HG03571 (cell line): ENCODE data around the gene CWF19L2.
"Not testable (repeated sequence)": the region's sequence is repeated elsewhere in the genome, so short reads cannot be mapped to it uniquely, and the experiment has no call there.

ENCODE experiments used
- ATAC-seq: cut with Tn5 transposase; IDR thresholded peaks from one replicate; pipeline ENCODE4 v1.9.1; 2021; ENCODE audit not compliant: unreplicated experiment

CWF19L2 gene

DNA sequence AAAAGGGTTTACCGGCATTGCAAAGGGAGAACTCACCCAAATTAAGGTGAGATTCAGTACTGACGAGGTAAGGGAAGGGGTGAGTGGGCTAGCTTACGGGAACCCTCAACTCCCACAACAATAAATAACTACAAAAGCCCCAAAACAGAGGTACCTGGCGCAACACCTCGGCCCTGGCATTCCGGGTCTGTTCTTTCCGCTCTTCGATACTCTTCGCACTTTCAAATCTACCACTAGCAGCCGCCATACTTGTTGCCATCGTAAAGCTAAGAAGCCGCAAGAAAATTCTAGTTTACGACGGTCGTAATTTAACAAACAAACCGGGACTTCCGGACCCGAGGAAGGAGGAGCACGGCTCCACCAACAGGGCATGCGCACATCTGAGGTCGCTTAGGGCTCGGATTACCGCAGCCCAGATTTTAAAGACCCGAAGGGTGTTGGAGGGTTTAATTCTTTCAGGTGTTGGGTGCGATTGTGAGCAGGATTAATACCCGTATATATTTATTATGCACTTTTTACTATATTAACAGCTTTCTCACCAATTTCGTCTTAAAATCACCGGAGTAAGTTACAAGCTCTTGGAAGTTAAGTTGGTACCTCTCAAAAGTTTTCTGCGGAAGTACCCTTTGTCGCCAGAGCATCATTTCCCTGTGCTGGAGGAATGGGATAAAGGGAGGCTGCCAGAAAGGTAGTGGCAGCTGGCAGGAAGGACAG is at the start of gene CWF19L2:
Gene CWF19L2 (minus strand): TSS at position 268 of the 714 bp plus-strand sequence. CDS start 9 bp downstream, at position 259.
- ATAC-seq, result peak; percentile 97

DNA sequence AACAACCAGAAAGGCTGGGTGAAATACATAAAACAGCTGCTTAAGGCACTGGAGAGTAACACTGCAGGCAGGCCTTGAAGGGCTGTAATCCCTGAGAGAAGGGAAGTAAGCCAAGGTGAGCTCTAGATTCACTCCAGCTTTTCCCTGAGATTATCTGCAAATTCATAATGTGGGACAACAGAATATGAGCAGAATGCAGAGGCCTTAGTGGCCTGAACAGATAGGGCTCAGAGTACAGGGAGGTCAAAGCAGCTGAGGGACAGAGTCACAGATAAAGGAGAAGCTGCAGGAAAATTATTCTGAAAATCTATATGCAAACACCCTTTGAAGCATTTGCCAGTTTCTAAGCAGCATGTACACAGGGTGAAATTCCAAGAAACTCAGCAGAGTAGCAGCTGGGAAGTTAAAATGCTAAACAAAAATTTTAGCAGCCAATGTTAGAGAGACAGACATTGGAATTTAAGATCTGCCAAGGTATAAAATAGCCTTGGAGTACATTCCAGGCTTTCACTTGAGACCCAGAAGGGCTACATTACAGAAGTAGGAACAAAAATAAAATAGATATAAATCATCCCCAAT is 48.1 kb upstream of the CWF19L2 start:
- ATAC-seq, result no peak

- ATAC-seq, result no peak
Measured at GRCh38 chr11:107504981-107505380, 47.4 kb upstream of the CWF19L2 start.

DNA sequence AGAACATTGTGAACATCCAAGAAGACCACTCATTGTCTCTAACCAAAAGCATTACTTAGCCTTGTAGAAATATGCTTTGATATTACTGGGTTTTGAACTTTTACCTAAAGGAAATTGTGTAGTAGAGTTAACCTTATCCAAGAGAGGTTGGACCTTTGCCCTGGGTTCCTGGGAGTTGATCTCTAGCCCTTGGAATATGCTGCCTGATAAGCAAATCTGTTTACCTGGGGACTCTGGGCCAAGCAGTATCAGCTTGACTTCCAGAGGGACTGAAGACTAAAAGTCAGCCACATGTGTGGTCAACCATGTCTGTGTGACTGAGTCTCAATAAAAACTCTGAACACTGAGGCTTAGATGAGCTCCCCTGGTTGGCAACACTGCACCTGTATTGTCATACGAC is 44.1 kb upstream of the CWF19L2 start:
- no peak for ATAC-seq

GRCh38 chr11:107497371-107497770 is 39.7 kb upstream of the CWF19L2 start:
- not testable (repeated sequence) for ATAC-seq

GRCh38 chr11:107496011-107496410 is 38.4 kb upstream of the CWF19L2 start:
- no peak for ATAC-seq

DNA sequence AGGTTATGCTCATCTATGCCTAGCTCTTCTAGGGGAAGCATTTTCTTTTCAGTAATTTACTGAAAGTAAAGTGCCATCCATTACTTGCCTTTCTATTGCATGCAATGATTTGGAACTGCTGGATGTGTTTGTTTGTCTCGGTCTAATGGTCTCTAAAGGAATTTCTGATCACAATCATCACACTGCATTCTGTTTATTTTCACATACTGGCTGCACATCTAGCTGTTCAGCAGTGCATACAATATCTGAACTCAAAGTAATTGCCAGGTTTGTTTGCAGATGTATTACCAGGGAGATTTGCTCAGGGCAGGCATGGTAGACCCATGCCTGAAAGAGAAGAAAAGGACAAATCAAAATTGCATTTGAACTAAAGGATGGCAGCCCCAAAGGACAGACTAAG is 36.4 kb upstream of the CWF19L2 start:
- ATAC-seq, result no peak

GRCh38 chr11:107493117-107493516 is 35.5 kb upstream of the CWF19L2 start:
- no peak for ATAC-seq

GRCh38 chr11:107490836-107491235 is 33.2 kb upstream of the CWF19L2 start:
- ATAC-seq, result no peak

- ATAC-seq, result no peak
Measured at GRCh38 chr11:107482234-107482633, 24.6 kb upstream of the CWF19L2 start.

DNA sequence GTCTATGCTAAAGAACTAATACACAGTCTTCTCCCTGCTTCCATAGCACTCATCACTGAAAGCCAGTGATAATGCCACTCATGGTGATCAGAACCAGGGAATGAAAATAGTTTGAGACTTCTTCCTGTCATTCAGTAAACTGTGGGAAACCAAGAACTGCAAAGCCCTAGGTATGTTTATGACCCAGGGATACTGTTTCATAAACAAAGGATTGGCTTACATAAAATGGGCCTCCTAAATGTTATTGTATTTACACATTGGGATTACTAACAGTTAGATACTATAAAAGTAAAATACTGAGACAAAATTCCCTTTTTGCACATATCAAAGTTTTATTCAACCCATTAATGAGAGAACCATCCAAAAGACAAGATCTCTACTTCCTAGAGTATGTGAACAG is 21.3 kb upstream of the CWF19L2 start:
- no peak for ATAC-seq

GRCh38 chr11:107477820-107478219 is 20.2 kb upstream of the CWF19L2 start:
- no peak for ATAC-seq

DNA sequence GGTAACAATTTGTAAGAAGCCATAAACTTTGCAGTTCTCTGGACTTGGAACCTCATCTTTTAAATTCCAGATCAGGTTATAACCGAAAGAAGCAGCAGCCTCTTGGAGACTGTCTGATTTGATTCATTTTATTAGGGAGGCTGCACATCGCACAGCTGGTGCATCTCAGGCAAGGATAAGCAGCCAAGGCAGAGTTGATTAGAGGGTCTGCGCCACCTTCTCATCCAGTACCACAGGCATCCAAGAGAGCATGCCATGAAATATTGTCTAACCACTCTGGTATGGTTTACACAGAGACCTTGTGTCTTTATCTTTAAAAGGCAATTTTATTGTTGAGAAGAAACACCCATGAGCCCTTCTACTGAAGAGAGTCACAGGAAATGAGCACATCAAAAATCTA is 16.2 kb upstream of the CWF19L2 start:
- ATAC-seq, result no peak

DNA sequence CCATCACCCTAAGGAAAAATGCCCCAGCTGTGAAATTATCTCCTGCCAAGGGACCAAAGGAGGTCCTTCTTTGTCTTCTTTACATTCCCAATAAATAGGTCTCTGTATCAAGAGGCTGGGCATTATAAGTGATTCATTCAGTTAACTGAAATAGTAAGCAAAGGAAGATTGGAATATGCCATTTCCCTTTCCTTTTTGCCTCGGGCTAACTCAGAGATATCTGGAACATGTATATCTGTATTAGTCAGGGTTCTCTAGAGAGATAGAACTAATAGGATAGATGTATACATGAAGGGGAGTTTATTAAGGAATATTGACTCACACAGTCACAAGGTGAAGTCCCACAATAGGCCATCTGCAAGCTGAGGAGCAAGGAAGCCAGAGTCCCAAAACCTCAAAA is 15.3 kb upstream of the CWF19L2 start:
- ATAC-seq, result no peak

DNA sequence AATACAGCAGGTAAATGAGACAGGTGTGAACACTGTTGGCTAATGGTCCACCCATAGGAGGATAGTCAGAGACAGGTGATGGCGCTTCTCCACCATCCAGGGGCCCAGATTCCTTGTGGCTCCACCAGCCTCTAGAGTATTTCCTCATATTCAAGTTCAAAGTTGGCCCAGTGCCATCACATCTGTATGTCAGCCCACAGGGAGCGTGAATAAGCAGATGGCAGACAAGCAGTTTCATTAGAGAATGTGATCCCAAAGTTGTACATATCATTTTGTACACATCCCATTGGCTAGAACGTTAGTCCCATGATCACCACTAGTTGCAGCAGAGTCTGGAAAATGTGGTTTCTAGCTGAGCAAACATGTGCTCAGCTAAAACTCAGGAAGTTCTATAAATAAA is 11.0 kb upstream of the CWF19L2 start:
- no peak for ATAC-seq

- ATAC-seq, result no peak
Measured at GRCh38 chr11:107467696-107468095, 10.1 kb upstream of the CWF19L2 start.

- not testable (repeated sequence) for ATAC-seq
Measured at GRCh38 chr11:107466275-107466866, 8.7 kb upstream of the CWF19L2 start.

GRCh38 chr11:107457205-107457557 is 444 bp downstream of the CWF19L2 start:
- peak; percentile 36 for ATAC-seq

- ATAC-seq, result no peak
Measured at GRCh38 chr11:107453594-107454286, 3.9 kb downstream of the CWF19L2 start.

DNA sequence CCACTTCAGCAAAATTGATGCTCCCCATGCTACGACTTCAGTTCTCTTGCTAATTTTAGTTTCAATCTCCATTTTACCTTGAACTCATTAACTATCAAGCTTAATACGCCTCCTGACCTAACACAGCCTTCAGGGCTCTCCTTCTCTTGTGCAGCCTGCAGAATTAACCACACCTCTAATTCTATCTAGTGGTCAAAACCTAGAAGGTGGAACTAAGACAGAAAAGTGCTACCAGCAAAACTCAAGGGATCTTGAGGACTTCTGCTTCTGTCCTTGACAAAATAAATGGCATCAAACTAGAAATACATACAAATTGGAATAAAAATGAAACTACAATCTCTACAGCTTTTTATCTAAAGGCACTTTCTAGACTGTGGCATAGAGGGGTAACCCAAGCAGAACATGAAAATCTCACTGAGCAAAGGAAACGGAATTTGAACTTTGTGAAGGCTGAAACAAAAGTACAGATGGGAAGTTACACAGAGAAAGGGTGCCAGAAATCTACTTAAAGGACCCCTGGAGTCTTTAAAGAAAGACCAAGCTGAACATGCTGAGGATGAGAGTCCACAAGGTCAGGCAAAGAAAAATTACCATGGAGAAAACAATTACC is 10.7 kb downstream of the CWF19L2 start:
- ATAC-seq, result no peak

GRCh38 chr11:107442715-107443215 is 14.9 kb downstream of the CWF19L2 start:
- no peak for ATAC-seq
